HG02884 (cell line): Measurements from ENCODE around the gene TPRG1L.
"Not testable (repeated sequence)": the region's sequence is repeated elsewhere in the genome, so short reads cannot be mapped to it uniquely, and the experiment has no call there.

Experiments used
- ATAC-seq: cut with Tn5 transposase; IDR thresholded peaks from one replicate; pipeline ENCODE4 v1.9.1; 2021; ENCODE audit warnings: mild to moderate bottlenecking, moderate library complexity; ENCODE audit not compliant: unreplicated experiment

Gene TPRG1L

DNA sequence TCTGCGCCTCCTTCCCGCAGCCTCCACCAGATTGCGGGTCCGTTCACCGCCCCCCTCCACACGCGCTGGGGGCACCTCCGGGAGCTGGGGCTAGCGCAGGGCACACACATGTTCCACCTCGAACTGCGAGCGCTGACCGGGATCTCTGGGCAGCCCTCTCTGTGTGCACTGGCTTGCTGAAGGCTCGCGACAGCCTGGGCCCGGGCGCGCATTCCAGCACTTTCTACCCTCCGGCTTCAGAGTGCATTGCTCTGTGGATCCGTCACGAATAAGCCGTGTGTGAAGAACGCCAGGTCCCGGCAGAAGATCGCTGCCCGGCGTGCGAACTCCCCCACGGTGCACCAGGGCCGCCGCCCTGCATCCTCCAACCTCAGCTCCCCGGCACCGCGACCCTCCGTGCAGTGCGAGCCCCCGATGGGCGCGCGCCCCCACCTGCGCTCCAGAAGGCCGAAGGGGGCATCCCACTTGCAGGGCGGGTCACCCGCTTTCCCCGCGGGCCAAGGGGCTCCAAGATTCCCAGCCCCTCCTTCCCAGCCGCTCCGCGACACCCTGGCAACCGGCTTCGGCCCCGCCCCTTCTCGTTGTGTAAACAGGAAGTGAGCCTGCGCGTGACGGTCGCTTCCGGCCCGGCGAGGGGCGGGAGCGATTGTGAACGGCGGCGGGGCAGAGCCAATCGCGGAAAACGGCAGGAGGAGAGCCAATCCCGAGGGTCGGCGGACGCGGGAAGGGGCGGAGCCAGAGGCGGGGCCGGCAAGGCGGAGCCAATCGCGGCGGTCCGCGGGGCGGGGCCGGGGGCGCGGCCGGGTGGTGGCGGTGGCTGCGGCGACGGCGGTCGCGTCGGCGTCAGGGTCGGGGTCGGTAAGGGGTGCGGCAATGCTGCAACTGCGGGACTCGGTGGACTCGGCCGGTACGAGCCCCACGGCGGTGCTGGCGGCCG is at the start of gene TPRG1L:
Gene TPRG1L (plus strand): TSS at position 816 of the 937 bp plus-strand sequence. CDS start 58 bp downstream, at position 874.
- ATAC-seq, result peak; percentile 94

DNA sequence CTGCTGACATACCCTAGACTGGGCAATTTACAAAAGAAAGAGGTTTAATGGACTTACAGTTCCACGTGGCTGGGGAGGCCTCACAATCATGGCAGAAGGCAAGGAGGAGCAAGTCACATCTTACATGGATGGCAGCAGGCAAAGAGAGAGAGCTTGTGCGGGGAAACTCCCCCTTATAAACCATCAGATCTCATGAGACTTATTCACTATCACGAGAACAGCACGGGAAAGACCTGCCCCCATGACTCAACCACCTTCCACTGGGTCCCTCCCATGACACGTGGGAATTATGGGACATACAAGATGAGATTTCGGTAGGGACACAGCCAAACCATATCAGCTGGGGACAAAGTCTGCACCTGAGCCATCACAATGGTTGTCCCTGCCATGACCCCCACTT is 49.3 kb upstream of the TPRG1L start:
- not testable (repeated sequence) for ATAC-seq

GRCh38 chr1:3575993-3576392 is 48.8 kb upstream of the TPRG1L start:
- ATAC-seq, result no peak

GRCh38 chr1:3577300-3577699 is 47.5 kb upstream of the TPRG1L start:
- no peak for ATAC-seq

DNA sequence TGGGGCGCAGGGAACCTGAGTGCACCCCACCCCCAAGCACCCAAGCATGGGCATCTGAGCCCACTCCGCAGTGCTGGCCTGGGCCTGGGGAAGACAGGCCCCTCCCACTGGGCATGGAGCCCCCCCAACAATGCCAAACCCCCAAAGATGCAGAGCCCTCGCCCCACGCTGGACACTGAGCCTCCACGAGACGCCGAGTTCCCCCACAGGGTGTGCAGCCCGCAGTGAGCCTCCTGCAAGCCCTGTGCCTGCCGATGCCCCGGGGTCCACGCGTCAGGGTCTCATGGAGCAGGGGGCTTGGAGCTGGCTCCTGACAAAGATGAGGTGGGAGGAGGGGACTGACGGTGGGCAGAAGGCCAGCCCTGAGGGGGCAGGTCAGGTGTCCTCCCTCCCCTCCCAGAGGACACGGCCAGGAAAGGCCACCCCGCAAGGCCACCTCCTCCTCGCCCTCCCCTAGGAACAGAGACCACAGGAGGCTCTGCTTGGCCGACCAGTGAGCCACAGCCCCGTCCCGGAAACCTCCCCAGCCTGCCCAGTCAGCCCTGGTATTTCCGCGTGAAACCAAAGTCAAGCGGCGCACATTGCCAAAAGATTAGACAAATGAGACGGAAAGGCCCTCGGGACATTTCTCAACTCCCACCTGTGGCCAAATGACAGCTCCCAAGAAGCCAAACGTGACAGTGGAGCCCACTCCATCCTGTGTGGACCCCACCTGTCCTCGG is 46.9 kb upstream of the TPRG1L start:
- ATAC-seq, result no peak

DNA sequence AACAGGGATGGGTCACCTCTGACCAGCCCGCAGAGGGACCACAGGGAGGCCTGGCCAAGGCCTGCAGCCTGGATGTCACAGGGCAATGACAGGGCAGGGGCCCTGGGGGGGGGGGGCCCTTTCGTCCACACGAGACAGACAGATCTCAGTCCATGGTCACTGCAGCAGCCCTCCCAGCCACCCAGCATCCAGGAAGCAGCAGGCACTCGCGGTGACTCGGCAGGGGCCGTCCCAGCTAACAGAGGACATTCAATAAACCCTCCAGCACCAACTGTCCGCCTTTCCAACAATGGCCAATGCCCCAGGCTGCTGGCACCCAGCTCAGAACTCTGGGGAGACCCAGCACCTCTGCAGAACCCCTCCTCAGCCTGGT is 46.4 kb upstream of the TPRG1L start:
- ATAC-seq, result no peak

DNA sequence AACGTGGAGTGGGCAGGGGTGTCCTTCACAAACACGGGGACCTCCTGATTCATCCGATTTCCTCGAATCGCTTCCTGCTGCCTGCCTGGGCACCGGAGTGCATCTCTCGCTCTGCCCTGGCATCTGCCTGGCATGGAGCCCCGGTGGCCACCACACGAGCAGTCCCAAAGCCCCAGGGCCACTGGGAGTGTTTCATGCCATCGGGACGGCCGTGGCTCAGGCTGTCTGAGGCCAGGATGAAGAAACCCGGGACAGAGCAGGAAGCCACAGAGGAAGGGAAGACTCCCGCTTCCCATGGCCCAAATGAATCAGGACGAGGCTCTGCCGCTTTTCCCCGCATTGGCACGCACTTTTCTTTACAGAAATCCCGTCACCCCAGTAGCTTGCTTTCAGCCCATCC is 45.9 kb upstream of the TPRG1L start:
- no peak for ATAC-seq

DNA sequence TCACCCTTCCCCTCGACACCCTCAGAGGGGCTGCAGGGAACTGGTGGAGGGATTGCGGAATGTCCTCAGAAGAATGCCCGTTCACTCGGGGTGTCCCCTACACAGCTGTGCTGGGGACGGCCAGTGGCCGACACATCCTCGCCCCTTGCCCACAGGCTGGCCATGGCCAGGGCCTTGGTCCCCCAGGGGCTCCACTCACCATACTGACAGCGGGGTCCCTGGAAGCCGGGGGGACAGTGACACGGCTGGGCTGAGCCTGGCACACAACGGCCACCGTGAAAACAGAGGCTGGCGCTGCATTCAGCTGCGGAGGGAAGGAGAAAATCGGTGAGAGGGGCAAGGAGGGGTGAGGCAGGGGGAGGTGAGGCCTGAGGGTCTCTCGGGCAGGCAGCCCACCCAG is 45.2 kb upstream of the TPRG1L start:
- ATAC-seq, result no peak

DNA sequence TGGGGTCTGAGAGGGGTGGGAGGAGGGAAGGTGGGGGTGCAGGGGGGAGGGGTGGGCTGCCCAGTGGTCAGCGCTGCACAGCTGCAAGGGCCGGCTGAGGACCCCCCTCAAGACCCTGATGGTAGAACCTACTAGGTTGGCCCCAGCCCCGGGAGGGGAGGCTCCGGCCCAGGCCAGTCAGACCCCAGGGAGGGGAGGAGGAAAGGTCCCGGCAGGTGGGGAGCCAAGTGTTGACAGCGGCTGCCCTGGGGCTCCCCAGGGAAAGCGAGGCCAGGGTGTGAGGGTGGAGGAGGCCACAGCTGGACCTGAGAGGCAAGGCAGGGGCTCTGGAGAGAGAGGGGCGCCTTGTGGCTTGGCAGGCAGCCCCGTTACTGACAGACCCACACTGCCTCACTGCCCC is 44.6 kb upstream of the TPRG1L start:
- ATAC-seq, result no peak

- ATAC-seq, result no peak
These were observed 43.3 kb upstream of the TPRG1L start for GRCh38 chr1:3581296-3582036.

- not testable (repeated sequence) for ATAC-seq
These were observed 41.1 kb upstream of the TPRG1L start for GRCh38 chr1:3583751-3584150.

DNA sequence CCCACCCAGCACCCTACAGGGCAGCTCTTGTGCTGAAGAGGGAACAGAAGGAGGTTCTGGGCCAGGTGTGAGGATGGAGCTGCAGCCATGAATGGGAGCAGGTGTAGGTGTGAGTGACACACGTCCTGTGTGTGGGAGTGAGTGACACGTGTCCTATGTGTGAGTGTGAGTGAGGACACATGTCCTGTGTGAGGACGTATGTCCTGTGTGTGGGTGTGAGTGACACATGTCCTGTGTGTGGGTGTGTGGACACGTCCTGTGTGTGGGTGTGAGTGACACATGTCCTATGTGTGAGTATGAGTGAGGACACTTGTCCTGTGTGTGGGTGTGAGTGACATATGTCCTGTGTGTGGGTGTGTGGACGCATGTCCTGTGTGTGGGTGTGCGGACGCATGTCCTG is 39.9 kb upstream of the TPRG1L start:
- no peak for ATAC-seq

DNA sequence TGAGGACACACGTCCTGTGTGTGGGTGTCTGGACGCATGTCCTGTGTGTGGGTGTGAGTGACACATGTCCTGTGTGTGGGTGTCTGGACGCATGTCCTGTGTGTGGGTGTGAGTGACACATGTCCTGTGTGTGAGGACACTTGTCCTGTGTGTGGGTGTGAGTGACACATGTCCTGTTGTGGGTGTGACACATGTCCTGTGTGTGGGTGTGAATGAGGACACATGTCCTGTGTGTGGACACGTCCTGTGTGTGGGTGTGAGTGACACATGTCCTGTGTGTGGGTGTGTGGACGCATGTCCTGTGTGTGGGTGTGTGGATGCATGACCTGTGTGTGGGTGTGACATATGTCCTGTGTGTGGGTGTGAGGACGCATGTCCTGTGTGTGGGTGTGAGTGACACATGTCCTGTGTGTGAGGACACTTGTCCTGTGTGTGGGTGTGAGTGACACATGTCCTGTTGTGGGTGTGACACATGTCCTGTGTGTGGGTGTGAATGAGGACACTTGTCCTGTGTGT is 39.4 kb upstream of the TPRG1L start:
- ATAC-seq, result not testable (repeated sequence)

DNA sequence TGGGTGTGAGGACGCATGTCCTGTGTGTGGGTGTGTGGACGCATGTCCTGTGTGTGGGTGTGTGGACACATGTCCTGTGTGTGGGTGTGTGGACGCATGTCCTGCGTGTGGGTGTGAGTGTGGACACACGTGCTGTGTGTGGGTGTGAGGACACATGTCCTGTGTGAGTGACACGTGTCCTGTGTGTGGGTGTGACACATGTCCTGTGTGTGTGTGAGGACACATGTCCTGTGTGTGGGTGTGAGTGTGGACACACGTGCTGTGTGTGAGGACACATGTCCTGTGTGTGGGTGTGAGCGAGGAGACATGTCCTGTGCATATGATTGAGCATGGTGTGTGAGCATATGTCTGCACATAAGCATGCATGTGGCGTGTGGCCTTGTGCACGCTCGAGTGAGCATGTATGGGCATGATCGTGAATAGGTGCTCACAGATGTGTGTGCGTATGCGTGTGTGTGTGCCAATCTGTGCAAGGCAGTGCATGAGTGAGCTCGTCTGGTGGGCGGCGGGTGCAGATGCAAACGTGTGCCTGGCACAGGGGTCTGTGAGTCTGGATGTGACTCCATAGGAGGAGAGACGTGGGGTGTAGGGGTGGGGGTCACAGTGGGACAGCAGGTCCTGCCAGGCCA is 38.8 kb upstream of the TPRG1L start:
- ATAC-seq, result no peak

- no peak for ATAC-seq
These were observed 37.6 kb upstream of the TPRG1L start for GRCh38 chr1:3586986-3587759.

GRCh38 chr1:3588395-3588794 is 36.4 kb upstream of the TPRG1L start:
- no peak for ATAC-seq

- ATAC-seq, result no peak
These were observed 34.6 kb upstream of the TPRG1L start for GRCh38 chr1:3590139-3590763.

DNA sequence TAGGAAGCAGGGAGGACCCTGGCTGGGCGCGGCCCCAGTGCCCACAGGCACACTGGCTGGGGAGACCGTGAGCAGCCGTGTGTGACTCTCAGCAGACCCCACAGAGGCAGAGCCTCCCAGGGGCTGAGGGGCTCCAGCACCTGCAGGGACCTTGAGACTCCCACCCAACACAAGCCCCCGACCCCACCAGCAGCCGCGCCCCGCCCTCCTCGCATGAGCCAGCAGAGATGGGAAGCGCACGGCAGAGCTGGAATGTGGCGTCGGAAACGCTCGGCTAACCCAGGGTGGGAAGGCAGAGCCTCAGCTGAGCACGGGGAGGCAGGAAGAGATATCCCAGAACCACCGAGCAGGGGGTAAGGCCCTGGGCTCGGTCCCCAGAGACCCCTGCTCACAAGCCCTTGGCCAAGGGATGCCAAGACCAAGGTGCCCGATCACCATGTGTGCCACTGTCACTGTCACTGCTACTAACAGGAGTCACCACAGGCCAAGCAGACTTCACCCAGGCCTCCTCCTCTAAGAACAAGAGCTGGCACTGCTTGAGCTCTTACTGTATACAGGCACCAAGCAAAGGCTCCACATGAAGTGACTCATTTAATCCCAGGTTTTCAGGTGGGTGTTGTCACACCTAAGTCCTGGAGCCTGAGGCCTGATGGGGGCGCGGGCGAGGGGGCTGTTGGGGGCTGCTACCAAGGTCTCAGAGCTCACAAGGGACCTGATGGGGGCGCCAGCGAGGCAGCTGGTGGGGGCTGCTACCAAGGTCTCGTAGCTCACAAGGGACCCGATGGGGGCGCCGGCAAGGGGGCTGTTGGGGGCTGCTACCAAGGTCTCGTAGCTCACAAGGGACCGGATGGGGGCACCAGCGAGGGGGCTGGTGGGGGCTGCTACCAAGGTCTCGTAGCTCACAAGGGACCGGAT is 33.6 kb upstream of the TPRG1L start:
- ATAC-seq, result no peak
